Stimulated activated CD4-positive, alpha-beta T cell treated with anti-CD3 and anti-CD28 coated beads, Interleukin-4, amount 100 ng/mL, for 48 hours (primary cell): ENCODE measurements around the gene PTK6.

Source experiments
- DNase-seq, 2 donors: peaks; one replicate each; pipeline ENCODE4 v3.0.0-alpha.2; 2020; ENCODE audit warnings: low read depth in 2 of 2

The PTK6 gene

DNA sequence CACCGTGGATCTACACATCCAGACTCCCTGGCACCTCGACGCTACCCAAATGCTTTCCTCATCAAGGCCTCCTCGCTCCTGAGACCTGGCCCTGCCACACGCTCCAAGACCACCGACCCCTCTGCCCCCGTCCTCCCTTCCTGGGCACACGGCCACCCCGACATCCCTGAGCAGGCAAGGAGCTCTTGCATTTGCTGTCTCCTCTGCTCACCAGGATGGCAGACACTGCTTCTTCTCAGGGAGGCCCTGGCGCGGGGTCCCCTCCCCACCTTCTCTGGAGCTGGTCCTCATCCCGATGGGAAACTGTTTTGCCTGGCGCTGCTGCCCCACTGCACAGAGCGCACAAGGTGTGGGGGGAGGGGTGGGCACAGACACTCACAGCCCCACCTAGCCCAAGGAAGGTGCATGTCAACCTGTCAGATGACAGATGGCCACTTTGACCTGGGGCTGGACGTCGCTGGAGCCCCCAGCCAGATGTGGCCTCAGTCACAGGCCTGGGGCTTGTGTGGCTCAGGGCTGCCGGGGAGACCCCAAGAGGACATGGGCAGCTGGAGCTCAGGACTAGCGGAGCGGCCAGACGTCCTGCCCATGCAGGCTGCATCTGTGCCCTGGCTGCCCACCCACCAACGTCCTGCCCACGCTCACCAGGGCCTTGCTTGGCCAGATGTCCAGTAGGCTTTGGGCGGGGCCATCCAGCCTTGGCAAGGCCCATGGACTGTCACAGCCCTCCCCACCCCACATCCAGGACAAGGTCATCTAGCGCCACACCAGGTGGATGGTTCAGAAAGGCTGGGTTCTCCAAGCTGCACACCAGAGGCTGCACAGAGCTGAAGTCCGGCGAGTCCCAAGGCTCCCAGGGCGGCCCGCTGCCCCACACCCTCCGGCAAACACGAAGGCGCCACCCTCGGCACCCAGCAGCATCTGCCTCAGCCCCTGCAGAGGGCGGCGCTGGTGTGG, 58.6 kb downstream of the PTK6 start:
- DNase-seq, result no peak
